ENCODE results near the gene FGF18. TPM values are rescaled to one million over a fixed set of nuclear protein-coding genes. Genes with fewer than 3 reads are reported as not detected.

FGF18 gene
- total and polyA plus RNA-seq, 4 donors: 0.08 TPM; not detected in 3

- no peak overlapping the region for H3K27ac ChIP-seq (ENCODE audit: low read depth in 1 of 2, low read length in 2 of 2)
- no peak overlapping the region for H3K4me3 ChIP-seq (ENCODE audit: low read depth in 1 of 3, low read length in 3 of 3)
- H3K9ac ChIP-seq (ENCODE audit: low read depth in 1 of 2, low read length in 2 of 2): no peak overlapping the region
- no peaks in the 10 kb centered on the region for H3K4me1 ChIP-seq (ENCODE audit: control insufficient read depth in 4 of 4, insufficient read depth in 4 of 4, low read length in 3 of 4)
- peaks cover 0 to 2% (median 0%) of the 10 kb centered on the region in 4 donors for H3K27me3 ChIP-seq (ENCODE audit: control insufficient read depth in 4 of 4, insufficient read depth in 4 of 4, low read length in 3 of 4)
- WGBS: 79% methylated on average over 10 of the region's 10 CpGs
- H3K36me3 ChIP-seq (ENCODE audit: control insufficient read depth in 4 of 4, insufficient read depth in 3 of 4, low read depth in 1 of 4, low read length in 3 of 4): no peaks in the 10 kb centered on the region
- H3K9me3 ChIP-seq (ENCODE audit: control insufficient read depth in 4 of 4, low read length in 3 of 4): no peaks in the 10 kb centered on the region
- DNase-seq (ENCODE audit: low spot score): no peak
- TF ChIP-seq YY1 (IDR thresholded peaks at IDR 0.05): no peak
- TF ChIP-seq EGR1 (IDR thresholded peaks at IDR 0.05; ENCODE audit: low read depth in 2 of 2): no peak
- no peak for TF ChIP-seq CTCF (IDR thresholded peaks at IDR 0.05; ENCODE audit: low read depth, low read length, missing input control)
- TF ChIP-seq ATF3 (IDR thresholded peaks at IDR 0.05): no peak
- no peak for TF ChIP-seq JUND (IDR thresholded peaks at IDR 0.05)
- no peak for TF ChIP-seq HNF4A (conservative IDR thresholded peaks at IDR 0.05)
- TF ChIP-seq HNF4G (IDR thresholded peaks at IDR 0.05): no peak
- TF ChIP-seq ZBTB33 (IDR thresholded peaks at IDR 0.05): no peak
- TF ChIP-seq FOXA1 (IDR thresholded peaks at IDR 0.05): no peak
- no peak for TF ChIP-seq TAF1 (conservative IDR thresholded peaks at IDR 0.05)
- no peak for TF ChIP-seq REST (IDR thresholded peaks at IDR 0.05)
- no peak for TF ChIP-seq RXRA (IDR thresholded peaks at IDR 0.05)
- no peak for TF ChIP-seq MAX (IDR thresholded peaks at IDR 0.05)
Observed at GRCh38 chr5:171481571-171482433, 62.4 kb downstream of the FGF18 start.

GRCh38 chr5:171482434-171482730, 62.9 kb downstream of the FGF18 start:
- peaks cover 0 to 2% (median 0%) of the 10 kb centered on the region in 4 donors for H3K27me3 ChIP-seq (ENCODE audit: control insufficient read depth in 4 of 4, insufficient read depth in 4 of 4, low read length in 3 of 4)
- 87% methylated on average over 4 of the region's 4 CpGs for WGBS
- no peak overlapping the region for H3K9ac ChIP-seq (ENCODE audit: low read depth in 1 of 2, low read length in 2 of 2)
- no peak overlapping the region for H3K27ac ChIP-seq (ENCODE audit: low read depth in 1 of 2, low read length in 2 of 2)
- no peak for DNase-seq (ENCODE audit: low spot score)
- H3K36me3 ChIP-seq (ENCODE audit: control insufficient read depth in 4 of 4, insufficient read depth in 3 of 4, low read depth in 1 of 4, low read length in 3 of 4): no peaks in the 10 kb centered on the region
- H3K4me3 ChIP-seq (ENCODE audit: low read depth in 1 of 3, low read length in 3 of 3): no peak overlapping the region
- no peaks in the 10 kb centered on the region for H3K4me1 ChIP-seq (ENCODE audit: control insufficient read depth in 4 of 4, insufficient read depth in 4 of 4, low read length in 3 of 4)
- no peaks in the 10 kb centered on the region for H3K9me3 ChIP-seq (ENCODE audit: control insufficient read depth in 4 of 4, low read length in 3 of 4)
- no peak for TF ChIP-seq MAX (IDR thresholded peaks at IDR 0.05)
- no peak for TF ChIP-seq ATF3 (IDR thresholded peaks at IDR 0.05)
- TF ChIP-seq CTCF (IDR thresholded peaks at IDR 0.05; ENCODE audit: low read depth, low read length, missing input control): no peak
- no peak for TF ChIP-seq EGR1 (IDR thresholded peaks at IDR 0.05; ENCODE audit: low read depth in 2 of 2)
- TF ChIP-seq HNF4G (IDR thresholded peaks at IDR 0.05): no peak
- TF ChIP-seq GABPA (IDR thresholded peaks at IDR 0.05 in 1 of 2, conservative IDR thresholded peaks at IDR 0.05 in 1 of 2): no peak
- no peak for TF ChIP-seq SP1 (IDR thresholded peaks at IDR 0.05)
- no peak for TF ChIP-seq NR2F2 (IDR thresholded peaks at IDR 0.05)
- no peak for TF ChIP-seq FOXA2 (IDR thresholded peaks at IDR 0.05)
- no peak for TF ChIP-seq RAD21 (IDR thresholded peaks at IDR 0.05)
- TF ChIP-seq FOXA1 (IDR thresholded peaks at IDR 0.05): no peak
- no peak for TF ChIP-seq ZBTB33 (IDR thresholded peaks at IDR 0.05)
- TF ChIP-seq RXRA (IDR thresholded peaks at IDR 0.05): no peak
